ENCODE measurements around the gene TOX2. TPM values are rescaled to one million over a fixed set of nuclear protein-coding genes. Genes with fewer than 3 reads are reported as not detected.
A peak's percentile ranks its signal among the peaks of the same experiment; 100 is the strongest.

TOX2 gene
- total RNA-seq, 6 experiments from 2014 or later = 1.5 to 5.0 (median 2.2) TPM

DNA sequence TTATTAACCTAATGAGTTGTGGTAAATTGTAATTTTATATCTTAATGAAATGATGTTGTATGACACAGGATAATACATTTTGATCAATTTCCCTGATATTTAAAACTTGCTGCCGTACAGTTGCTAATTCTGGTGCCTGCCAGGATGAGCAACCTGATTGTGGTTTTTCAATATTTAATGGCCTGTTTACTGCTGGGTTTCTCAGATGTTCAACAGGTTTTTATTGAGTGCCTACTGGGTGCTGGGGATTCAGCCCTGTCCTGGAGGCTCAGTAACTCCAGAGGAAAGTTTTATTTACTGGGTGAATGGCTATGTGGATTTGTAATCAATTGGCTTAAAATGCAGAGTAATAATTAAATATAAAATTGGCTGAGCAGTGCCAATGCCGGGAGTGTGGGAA, 8.0 kb downstream of the TOX2 start:
- intact Hi-C loops (cut with DNase I) = no loop called here
- H3K9me3 ChIP-seq = no peaks in the 10 kb centered on the region
- H3K4me3 ChIP-seq = no peak overlapping the region
- no peak for ATAC-seq
- H3K36me3 ChIP-seq = no peaks in the 10 kb centered on the region
- 60% methylated on average over 2 of the region's 2 CpGs for WGBS (ENCODE audit: insufficient coverage, low coverage, low lambda C conversion rate, missing lambda C conversion rate)
- no peaks in the 10 kb centered on the region for H3K27me3 ChIP-seq
- TF ChIP-seq POLR2A (IDR thresholded peaks at IDR 0.05) = no peak
- TF ChIP-seq, protein P1, sequence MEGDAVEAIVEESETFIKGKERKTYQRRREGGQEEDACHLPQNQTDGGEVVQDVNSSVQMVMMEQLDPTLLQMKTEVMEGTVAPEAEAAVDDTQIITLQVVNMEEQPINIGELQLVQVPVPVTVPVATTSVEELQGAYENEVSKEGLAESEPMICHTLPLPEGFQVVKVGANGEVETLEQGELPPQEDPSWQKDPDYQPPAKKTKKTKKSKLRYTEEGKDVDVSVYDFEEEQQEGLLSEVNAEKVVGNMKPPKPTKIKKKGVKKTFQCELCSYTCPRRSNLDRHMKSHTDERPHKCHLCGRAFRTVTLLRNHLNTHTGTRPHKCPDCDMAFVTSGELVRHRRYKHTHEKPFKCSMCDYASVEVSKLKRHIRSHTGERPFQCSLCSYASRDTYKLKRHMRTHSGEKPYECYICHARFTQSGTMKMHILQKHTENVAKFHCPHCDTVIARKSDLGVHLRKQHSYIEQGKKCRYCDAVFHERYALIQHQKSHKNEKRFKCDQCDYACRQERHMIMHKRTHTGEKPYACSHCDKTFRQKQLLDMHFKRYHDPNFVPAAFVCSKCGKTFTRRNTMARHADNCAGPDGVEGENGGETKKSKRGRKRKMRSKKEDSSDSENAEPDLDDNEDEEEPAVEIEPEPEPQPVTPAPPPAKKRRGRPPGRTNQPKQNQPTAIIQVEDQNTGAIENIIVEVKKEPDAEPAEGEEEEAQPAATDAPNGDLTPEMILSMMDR (IDR thresholded peaks at IDR 0.05) = no peak
- no peak for DNase-seq
- H3K4me1 ChIP-seq = no peaks in the 10 kb centered on the region
- no peak overlapping the region for H3K27ac ChIP-seq

DNA sequence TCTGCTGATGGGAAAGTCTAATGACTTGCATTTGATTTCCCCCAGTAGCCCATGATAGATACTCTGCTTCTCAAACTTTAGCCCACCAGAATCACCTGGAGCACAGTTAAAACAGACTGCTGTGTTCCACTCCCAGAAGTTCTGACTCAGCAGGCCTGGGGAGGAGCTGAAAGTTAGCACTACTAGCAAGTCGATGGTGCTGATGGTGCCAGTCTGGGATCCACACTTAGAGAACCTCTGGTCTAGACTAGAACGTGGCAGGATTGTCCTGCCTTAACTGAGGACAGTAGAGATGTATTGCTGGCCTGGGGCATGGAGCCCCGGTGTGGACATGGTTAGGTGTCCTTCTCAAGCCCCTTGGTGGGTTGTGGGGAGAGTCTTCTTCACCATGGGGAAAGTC, 8.7 kb downstream of the TOX2 start:
- intact Hi-C loops (cut with DNase I) = no loop called here
- no peak for TF ChIP-seq POLR2A (IDR thresholded peaks at IDR 0.05)
- TF ChIP-seq, protein P1 (IDR thresholded peaks at IDR 0.05) = no peak
- 62% methylated on average over 3 of the region's 3 CpGs for WGBS (ENCODE audit: insufficient coverage, low coverage, low lambda C conversion rate, missing lambda C conversion rate)
- H3K27ac ChIP-seq = no peak overlapping the region
- ATAC-seq = no peak
- H3K27me3 ChIP-seq = no peaks in the 10 kb centered on the region
- no peaks in the 10 kb centered on the region for H3K36me3 ChIP-seq
- DNase-seq = no peak
- no peaks in the 10 kb centered on the region for H3K9me3 ChIP-seq
- no peaks in the 10 kb centered on the region for H3K4me1 ChIP-seq
- H3K4me3 ChIP-seq = no peak overlapping the region

DNA sequence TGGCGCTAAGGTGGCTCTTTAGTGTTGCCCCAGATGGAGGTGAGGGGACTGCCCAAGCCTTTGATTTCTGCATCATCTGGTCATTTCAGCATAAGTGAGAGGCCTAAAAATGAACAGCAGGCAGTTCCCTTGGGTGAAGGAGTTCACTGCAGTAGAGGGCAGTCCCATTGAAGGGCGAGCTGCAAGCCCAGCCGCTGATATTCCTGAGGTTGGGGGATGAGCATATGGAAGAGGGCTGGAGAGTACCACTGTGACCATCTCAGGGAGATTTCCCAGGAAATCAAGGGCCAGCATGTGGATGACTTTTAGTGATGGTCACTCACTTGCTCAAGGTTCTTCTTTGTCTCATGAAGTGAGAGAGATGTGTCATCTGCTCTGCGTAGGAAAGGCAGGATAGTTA, 9.3 kb downstream of the TOX2 start:
- ATAC-seq = no peak
- DNase-seq = no peak
- TF ChIP-seq POLR2A (IDR thresholded peaks at IDR 0.05) = no peak
- TF ChIP-seq, protein P1 (IDR thresholded peaks at IDR 0.05) = no peak
- intact Hi-C loops (cut with DNase I) = no loop called here
- no peak overlapping the region for H3K4me3 ChIP-seq
- WGBS (ENCODE audit: insufficient coverage, low coverage, low lambda C conversion rate, missing lambda C conversion rate) = 80% methylated on average over 1 of the region's 4 CpGs
- H3K4me1 ChIP-seq = no peaks in the 10 kb centered on the region
- no peaks in the 10 kb centered on the region for H3K27me3 ChIP-seq
- H3K9me3 ChIP-seq = no peaks in the 10 kb centered on the region
- no peaks in the 10 kb centered on the region for H3K36me3 ChIP-seq
- no peak overlapping the region for H3K27ac ChIP-seq

DNA sequence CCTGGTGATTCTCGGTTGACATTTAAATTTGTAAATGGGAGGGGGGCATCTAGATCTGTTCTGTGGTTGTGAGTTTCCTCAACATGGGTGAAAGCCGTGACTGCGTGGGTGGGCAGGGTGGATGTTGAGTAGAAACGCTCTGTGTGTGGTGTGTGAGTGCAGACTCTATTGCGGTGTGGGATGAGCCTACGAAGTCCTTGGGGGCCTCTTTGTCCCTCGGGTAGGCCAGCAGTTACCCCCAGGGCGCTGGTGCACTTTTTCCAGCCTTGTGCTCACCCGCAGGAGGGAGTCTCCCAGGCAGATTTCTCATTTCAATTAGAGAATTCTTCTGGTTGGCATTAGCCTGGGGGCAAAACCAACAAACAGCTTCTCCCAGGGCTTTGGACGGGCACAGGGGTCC, 10.6 kb downstream of the TOX2 start:
- Histone ChIP-seq H3K27ac (no peak overlapping the region), H3K27me3 (no peaks in the 10 kb centered on the region), H3K9me3 (no peaks in the 10 kb centered on the region), H3K36me3 (no peaks in the 10 kb centered on the region), H3K4me3 (no peak overlapping the region), H3K4me1 (no peaks in the 10 kb centered on the region)
- TF ChIP-seq POLR2A (IDR thresholded peaks at IDR 0.05) = no peak
- TF ChIP-seq, protein P1 (IDR thresholded peaks at IDR 0.05) = no peak
- intact Hi-C loops (cut with DNase I) = no loop called here
- DNase-seq (no peak), ATAC-seq (no peak)
- 85% methylated on average over 6 of the region's 10 CpGs for WGBS (ENCODE audit: insufficient coverage, low coverage, low lambda C conversion rate, missing lambda C conversion rate)

DNA sequence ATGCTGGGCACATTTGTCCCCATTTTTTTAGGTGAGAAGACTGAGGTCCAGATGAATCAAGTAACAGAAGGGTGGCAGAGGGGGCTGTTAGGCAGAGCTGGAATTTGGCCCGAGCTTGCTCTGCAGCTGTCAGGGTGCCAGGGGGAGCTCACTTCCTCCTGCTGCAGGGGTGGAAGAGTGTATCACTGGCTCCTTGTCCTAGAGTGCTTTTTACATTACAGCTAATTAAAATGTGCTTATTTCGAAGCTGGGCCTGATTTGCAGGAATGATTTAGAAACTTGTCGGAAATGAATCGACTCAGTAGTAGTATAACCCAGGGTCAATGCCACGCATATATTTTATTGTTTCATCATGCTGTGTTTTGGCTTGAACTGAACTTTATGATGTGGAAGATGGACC, 11.1 kb downstream of the TOX2 start:
- intact Hi-C loops (cut with DNase I) = no loop called here
- no peaks in the 10 kb centered on the region for H3K4me1 ChIP-seq
- H3K27ac ChIP-seq = no peak overlapping the region
- WGBS (ENCODE audit: insufficient coverage, low coverage, low lambda C conversion rate, missing lambda C conversion rate) = 48% methylated on average over 5 of the region's 5 CpGs
- no peaks in the 10 kb centered on the region for H3K36me3 ChIP-seq
- DNase-seq (peak in 1 of 3 donors; percentile 46), ATAC-seq (peak; percentile 52 to 66 (median 61))
- H3K9me3 ChIP-seq = no peaks in the 10 kb centered on the region
- no peak overlapping the region for H3K4me3 ChIP-seq
- no peaks in the 10 kb centered on the region for H3K27me3 ChIP-seq
- TF ChIP-seq POLR2A (IDR thresholded peaks at IDR 0.05) = no peak
- TF ChIP-seq, protein P1 (IDR thresholded peaks at IDR 0.05) = peak in 1 of 4 donors; percentile 9
